ENCODE results near the gene TAS2R20. TPM values are rescaled to one million over a fixed set of nuclear protein-coding genes. Genes with fewer than 3 reads are reported as not detected.

TAS2R20 gene
- total RNA-seq, 1 donor from 2014 or later: 5.0 TPM

DNA sequence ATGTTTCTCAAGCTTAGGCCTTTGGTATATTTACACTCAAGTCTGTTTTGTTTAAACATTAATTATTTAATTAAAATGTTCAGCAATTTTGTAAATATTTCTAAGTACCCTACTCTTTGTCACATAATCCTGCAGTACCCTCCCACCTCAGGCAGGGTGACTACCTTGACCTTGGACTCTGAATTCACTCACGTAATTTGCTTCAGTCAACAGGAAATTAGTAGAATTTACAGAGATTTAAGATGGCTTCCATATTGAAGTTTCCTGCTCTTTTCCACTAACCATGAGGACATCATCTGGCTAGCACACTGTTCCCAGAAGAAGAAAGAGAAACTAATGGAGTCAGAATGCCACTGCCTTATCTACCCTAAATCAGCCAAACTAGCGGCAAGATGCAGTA, 25.3 kb upstream of the TAS2R20 start:
- TF ChIP-seq, protein P1, sequence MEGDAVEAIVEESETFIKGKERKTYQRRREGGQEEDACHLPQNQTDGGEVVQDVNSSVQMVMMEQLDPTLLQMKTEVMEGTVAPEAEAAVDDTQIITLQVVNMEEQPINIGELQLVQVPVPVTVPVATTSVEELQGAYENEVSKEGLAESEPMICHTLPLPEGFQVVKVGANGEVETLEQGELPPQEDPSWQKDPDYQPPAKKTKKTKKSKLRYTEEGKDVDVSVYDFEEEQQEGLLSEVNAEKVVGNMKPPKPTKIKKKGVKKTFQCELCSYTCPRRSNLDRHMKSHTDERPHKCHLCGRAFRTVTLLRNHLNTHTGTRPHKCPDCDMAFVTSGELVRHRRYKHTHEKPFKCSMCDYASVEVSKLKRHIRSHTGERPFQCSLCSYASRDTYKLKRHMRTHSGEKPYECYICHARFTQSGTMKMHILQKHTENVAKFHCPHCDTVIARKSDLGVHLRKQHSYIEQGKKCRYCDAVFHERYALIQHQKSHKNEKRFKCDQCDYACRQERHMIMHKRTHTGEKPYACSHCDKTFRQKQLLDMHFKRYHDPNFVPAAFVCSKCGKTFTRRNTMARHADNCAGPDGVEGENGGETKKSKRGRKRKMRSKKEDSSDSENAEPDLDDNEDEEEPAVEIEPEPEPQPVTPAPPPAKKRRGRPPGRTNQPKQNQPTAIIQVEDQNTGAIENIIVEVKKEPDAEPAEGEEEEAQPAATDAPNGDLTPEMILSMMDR (IDR thresholded peaks at IDR 0.05; ENCODE audit: unreplicated experiment): no peak
- Mint-ChIP-seq H3K36me3 (peaks cover 31% of the 10 kb centered on the region), H3K27me3 (ENCODE audit: low read depth) (no peaks in the 10 kb centered on the region), H3K4me1 (no peaks in the 10 kb centered on the region), H3K4me3 (no peak overlapping the region), H3K9me3 (peaks cover 16% of the 10 kb centered on the region), H3K27ac (no peak overlapping the region)
- no peak for DNase-seq (ENCODE audit: low spot score in 2 of 2, unreplicated experiment in 2 of 2)

DNA sequence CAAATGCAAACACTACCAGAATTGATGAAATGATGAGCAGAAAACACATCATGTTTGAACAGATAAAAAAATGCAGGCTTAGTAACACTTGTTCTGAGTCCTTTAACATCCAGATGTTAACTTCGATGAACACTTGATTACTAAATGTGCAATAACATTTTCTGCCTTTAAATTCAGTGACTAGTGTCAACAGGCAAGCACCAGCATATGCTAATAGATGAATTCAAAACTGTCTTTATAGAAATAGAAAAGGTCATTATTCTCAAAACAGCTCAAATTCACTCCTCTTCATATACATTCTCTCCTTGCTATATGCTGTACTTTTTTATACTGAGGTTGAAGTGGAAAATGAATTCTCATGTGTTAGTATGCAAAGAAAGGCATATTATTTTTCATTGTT, 24.4 kb upstream of the TAS2R20 start, which contains the start of gene TAS2R19:
Gene TAS2R19 (minus strand): TSS at position 101 of the 400 bp plus-strand sequence. CDS start 49 bp downstream, at position 52.
- Mint-ChIP-seq H3K4me1 (no peaks in the 10 kb centered on the region), H3K36me3 (peaks cover 27% of the 10 kb centered on the region), H3K9me3 (peaks cover 16% of the 10 kb centered on the region), H3K27me3 (ENCODE audit: low read depth) (no peaks in the 10 kb centered on the region), H3K4me3 (no peak within 1 kb of the TSS), H3K27ac (no peak within 1 kb of the TSS)
- TF ChIP-seq, protein P1 (IDR thresholded peaks at IDR 0.05; ENCODE audit: unreplicated experiment): no peak
- DNase-seq (ENCODE audit: low spot score in 2 of 2, unreplicated experiment in 2 of 2): no peak

DNA sequence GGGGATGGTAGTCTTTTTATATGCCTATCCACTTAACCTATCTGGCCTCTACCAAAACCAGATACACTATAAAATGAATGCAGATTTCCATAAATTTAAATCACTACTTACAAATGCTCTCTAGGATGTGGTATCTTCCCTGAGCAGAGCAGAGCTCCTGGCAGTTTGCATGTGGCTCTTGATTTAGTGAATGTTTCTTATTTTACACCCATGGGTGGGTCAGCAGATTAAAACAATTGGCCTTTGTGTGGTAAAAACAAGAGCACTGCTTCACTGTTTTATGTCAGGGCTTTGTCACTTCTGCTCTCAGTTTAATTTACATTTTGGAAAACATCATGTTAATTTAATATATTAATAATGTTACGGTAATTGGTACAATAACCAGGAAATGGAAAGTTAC, 18.8 kb upstream of the TAS2R20 start:
- TF ChIP-seq, protein P1 (IDR thresholded peaks at IDR 0.05; ENCODE audit: unreplicated experiment): no peak
- H3K4me1 Mint-ChIP-seq: no peaks in the 10 kb centered on the region
- no peaks in the 10 kb centered on the region for H3K27me3 Mint-ChIP-seq (ENCODE audit: low read depth)
- no peak for DNase-seq (ENCODE audit: low spot score in 2 of 2, unreplicated experiment in 2 of 2)
- H3K27ac Mint-ChIP-seq: no peak overlapping the region
- H3K9me3 Mint-ChIP-seq: no peaks in the 10 kb centered on the region
- H3K4me3 Mint-ChIP-seq: no peak overlapping the region
- peaks cover 7% of the 10 kb centered on the region for H3K36me3 Mint-ChIP-seq

DNA sequence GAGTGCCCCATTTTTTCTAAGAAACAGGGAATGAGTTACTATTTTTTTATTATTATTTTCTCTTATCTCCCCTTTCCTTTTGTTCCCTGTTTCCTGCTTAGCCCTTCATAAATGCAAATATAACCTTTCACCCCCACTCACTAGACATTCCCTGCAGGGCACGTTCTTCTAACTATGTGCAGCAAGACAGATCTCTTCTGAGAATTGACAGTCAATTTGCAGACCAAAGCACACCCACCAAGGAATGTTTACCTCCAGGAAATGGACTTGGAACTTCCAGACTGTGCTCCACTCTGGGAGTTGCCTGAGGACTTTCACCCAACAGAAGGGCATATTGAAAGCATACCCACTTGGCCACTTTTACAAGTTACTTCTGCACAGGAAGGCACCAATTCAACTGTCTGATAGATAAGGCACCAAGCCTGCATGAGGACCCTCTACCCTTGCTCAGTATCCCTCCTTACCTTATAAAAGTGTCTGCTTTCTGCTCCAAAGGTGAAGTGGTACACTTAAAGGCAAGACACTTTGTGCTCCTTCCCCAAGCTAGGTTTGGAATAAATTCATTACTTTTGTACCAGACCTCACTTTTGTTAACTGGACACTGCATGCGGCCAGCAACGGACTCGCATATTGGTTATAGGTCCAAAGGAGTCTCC, 17.8 kb upstream of the TAS2R20 start:
- DNase-seq (ENCODE audit: low spot score in 2 of 2, unreplicated experiment in 2 of 2): no peak
- H3K9me3 Mint-ChIP-seq: no peaks in the 10 kb centered on the region
- peaks cover 7% of the 10 kb centered on the region for H3K36me3 Mint-ChIP-seq
- no peaks in the 10 kb centered on the region for H3K27me3 Mint-ChIP-seq (ENCODE audit: low read depth)
- H3K4me3 Mint-ChIP-seq: no peak overlapping the region
- no peak overlapping the region for H3K27ac Mint-ChIP-seq
- TF ChIP-seq, protein P1 (IDR thresholded peaks at IDR 0.05; ENCODE audit: unreplicated experiment): no peak
- H3K4me1 Mint-ChIP-seq: no peaks in the 10 kb centered on the region

DNA sequence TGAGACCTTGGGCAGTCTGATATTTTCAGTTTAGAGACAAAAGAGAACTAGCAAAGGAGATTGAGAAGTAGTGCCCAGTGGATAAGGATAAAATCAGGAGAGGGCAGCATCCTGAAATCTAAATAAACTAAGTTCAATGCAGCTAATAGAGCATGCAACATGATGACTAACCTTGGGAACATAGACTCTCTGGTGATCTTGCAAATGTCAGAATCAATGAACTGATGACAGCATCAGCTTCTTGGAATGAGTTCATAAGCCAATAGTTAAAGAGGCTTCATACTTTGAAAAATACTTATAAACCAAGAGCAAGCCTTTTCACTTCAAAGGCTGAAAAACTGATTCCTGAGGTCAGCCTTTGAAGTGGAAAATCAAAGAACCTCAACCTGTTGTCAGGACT, 16.1 kb upstream of the TAS2R20 start:
- Mint-ChIP-seq H3K27me3 (ENCODE audit: low read depth) (no peaks in the 10 kb centered on the region), H3K27ac (no peak overlapping the region), H3K36me3 (peaks cover 12% of the 10 kb centered on the region), H3K9me3 (peaks cover 5% of the 10 kb centered on the region), H3K4me3 (no peak overlapping the region), H3K4me1 (no peaks in the 10 kb centered on the region)
- no peak for DNase-seq (ENCODE audit: low spot score in 2 of 2, unreplicated experiment in 2 of 2)
- TF ChIP-seq, protein P1 (IDR thresholded peaks at IDR 0.05; ENCODE audit: unreplicated experiment): no peak

All from mesothelial cell of epicardium (in vitro differentiated cells).